ENCODE results near the gene CFAP99.

GRCh38 chr4:2387218-2387617, 31.5 kb upstream of the CFAP99 start:
- TF ChIP-seq POU2F2 (IDR thresholded peaks at IDR 0.05; ENCODE audit: low read depth, low read length), result no peak
- no peak for TF ChIP-seq POLR2AphosphoS5 (IDR thresholded peaks at IDR 0.05; ENCODE audit: low read depth, low read length)
